Keratinocyte (primary cell): ENCODE results near the gene MAP4K3.

Experiments used
- EZH2 ChIP-seq: IDR thresholded peaks from one replicate; pipeline ENCODE4 v1.6.1; 2012; ENCODE audit warnings: inconsistent platforms, mild to moderate bottlenecking, low read length, moderate library complexity
- TF ChIP-seq, protein P1 (sequence below), 3 experiments: IDR thresholded peaks in 1 of 3; conservative IDR thresholded peaks in 1 of 3; optimal IDR thresholded peaks in 1 of 3; 2 replicates in 2 of 3; 3 replicates in 1 of 3; pipeline versions ENCODE3 to v1.5.1; 2011; ENCODE audit warnings: low read length in 3 of 3, mild to moderate bottlenecking in 3 of 3, moderate library complexity in 2 of 3, control low read depth in 1 of 3, inconsistent platforms in 1 of 3; ENCODE audit not compliant: insufficient read depth in 2 of 3; ENCODE audit errors: extremely low read depth in 1 of 3

- TF ChIP-seq, protein P1, sequence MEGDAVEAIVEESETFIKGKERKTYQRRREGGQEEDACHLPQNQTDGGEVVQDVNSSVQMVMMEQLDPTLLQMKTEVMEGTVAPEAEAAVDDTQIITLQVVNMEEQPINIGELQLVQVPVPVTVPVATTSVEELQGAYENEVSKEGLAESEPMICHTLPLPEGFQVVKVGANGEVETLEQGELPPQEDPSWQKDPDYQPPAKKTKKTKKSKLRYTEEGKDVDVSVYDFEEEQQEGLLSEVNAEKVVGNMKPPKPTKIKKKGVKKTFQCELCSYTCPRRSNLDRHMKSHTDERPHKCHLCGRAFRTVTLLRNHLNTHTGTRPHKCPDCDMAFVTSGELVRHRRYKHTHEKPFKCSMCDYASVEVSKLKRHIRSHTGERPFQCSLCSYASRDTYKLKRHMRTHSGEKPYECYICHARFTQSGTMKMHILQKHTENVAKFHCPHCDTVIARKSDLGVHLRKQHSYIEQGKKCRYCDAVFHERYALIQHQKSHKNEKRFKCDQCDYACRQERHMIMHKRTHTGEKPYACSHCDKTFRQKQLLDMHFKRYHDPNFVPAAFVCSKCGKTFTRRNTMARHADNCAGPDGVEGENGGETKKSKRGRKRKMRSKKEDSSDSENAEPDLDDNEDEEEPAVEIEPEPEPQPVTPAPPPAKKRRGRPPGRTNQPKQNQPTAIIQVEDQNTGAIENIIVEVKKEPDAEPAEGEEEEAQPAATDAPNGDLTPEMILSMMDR (optimal IDR thresholded peaks at IDR 0.05 in 1 of 3, IDR thresholded peaks at IDR 0.05 in 1 of 3, conservative IDR thresholded peaks at IDR 0.05 in 1 of 3; ENCODE audit: extremely low read depth in 1 of 3, insufficient read depth in 2 of 3, low read length in 3 of 3), result no peak
- TF ChIP-seq EZH2, result no peak
Measured at GRCh38 chr2:39375917-39376316, 61.2 kb downstream of the MAP4K3 start.
